HepG2 (cell line): ENCODE data around the gene THSD1. TPM values are rescaled to one million over a fixed set of nuclear protein-coding genes. Genes with fewer than 3 reads are reported as not detected.

Experiments
- ATF7 ChIP-seq, 2 experiments: fragments of 450-650 bp in 1 of 2; sonication (generic) in 1 of 2; formaldehyde crosslinking in 1 of 2; IDR thresholded peaks; 2 replicates each; pipeline versions ENCODE4 v1.4.0 to v1.6.1; 2016 to 2020; ENCODE audit warnings: antibody characterized with exemption in 1 of 2, mild to moderate bottlenecking in 1 of 2, missing genetic modification reagents in 1 of 2
- BRD4 ChIP-seq: sonication (generic); formaldehyde crosslinking; IDR thresholded peaks from 2 replicates; pipeline ENCODE4 v1.4.0; 2020; ENCODE audit warnings: missing genetic modification reagents
- FOXJ3 ChIP-seq: sonication (generic); formaldehyde crosslinking; IDR thresholded peaks from 2 replicates; pipeline ENCODE4 v1.4.0; 2020; ENCODE audit warnings: missing genetic modification reagents, mild to moderate bottlenecking, borderline replicate concordance
- GPN1 ChIP-seq: sonication (generic); formaldehyde crosslinking; IDR thresholded peaks from 2 replicates; pipeline ENCODE4 v1.5.1; 2020; ENCODE audit warnings: missing genetic modification reagents, borderline replicate concordance
- HHEX ChIP-seq: IDR thresholded peaks from 2 replicates; pipeline ENCODE4 v1.6.1; 2016; ENCODE audit warnings: control low read depth
- KDM2A ChIP-seq: sonication (generic); formaldehyde crosslinking; IDR thresholded peaks from 2 replicates; pipeline ENCODE4 v1.4.0; 2020; ENCODE audit warnings: low read depth, missing genetic modification reagents, borderline replicate concordance
- MAFK ChIP-seq, 2 experiments: IDR thresholded peaks in 1 of 2; conservative IDR thresholded peaks in 1 of 2; 2 replicates each; pipeline ENCODE4 v1.6.1; 2011; ENCODE audit warnings: improper control_type of control experiment in 2 of 2, low read length in 2 of 2
- MED13 ChIP-seq: sonication (generic); formaldehyde crosslinking; IDR thresholded peaks from 2 replicates; pipeline ENCODE4 v1.5.0; 2020; ENCODE audit warnings: missing genetic modification reagents
- MLLT10 ChIP-seq: sonication (generic); formaldehyde crosslinking; IDR thresholded peaks from 2 replicates; pipeline ENCODE4 v1.4.0; 2020; ENCODE audit warnings: missing genetic modification reagents
- MTA3 ChIP-seq: sonication (generic); formaldehyde crosslinking; IDR thresholded peaks from 2 replicates; pipeline ENCODE4 v1.4.0; 2020; ENCODE audit warnings: missing genetic modification reagents
- NFE2L2 ChIP-seq: fragments of 150-350 bp; IDR thresholded peaks from 2 replicates; pipeline ENCODE4 v1.6.1; 2014; ENCODE audit warnings: low read length
- NFKBIZ ChIP-seq: IDR thresholded peaks from 2 replicates; pipeline ENCODE4 v1.6.1; 2018; ENCODE audit warnings: missing genetic modification reagents, missing compliant biosample characterization
- REPIN1 ChIP-seq: sonication (generic); formaldehyde crosslinking; IDR thresholded peaks from 2 replicates; pipeline ENCODE4 v1.8.0; 2022; ENCODE audit warnings: missing genetic modification reagents, low read depth, mild to moderate bottlenecking, borderline replicate concordance
- SP5 ChIP-seq: IDR thresholded peaks from 2 replicates; pipeline ENCODE4 v1.6.1; 2016; ENCODE audit warnings: low read depth, borderline replicate concordance
- TEAD3 ChIP-seq: optimal IDR thresholded peaks from 2 replicates; pipeline ENCODE3; 2016; ENCODE audit warnings: borderline replicate concordance
- ZFP37 ChIP-seq: sonication (generic); formaldehyde crosslinking; IDR thresholded peaks from 2 replicates; pipeline ENCODE4 v1.4.0; 2020; ENCODE audit warnings: missing genetic modification reagents, borderline replicate concordance
- ZNF230 ChIP-seq: sonication (generic); formaldehyde crosslinking; IDR thresholded peaks from 2 replicates; pipeline ENCODE4 v1.4.0; 2020; ENCODE audit warnings: mild to moderate bottlenecking, missing genetic modification reagents
- ZNF333 ChIP-seq: sonication (generic); formaldehyde crosslinking; IDR thresholded peaks from 2 replicates; pipeline ENCODE4 v1.4.0; 2020; ENCODE audit warnings: mild to moderate bottlenecking, missing genetic modification reagents, borderline replicate concordance
- ZNF501 ChIP-seq: sonication (generic); formaldehyde crosslinking; IDR thresholded peaks from 2 replicates; pipeline ENCODE4 v1.5.1; 2020; ENCODE audit warnings: mild to moderate bottlenecking, moderate library complexity, missing genetic modification reagents
- ZNF639 ChIP-seq: conservative IDR thresholded peaks from 2 replicates; pipeline ENCODE4 v1.6.1; 2018; ENCODE audit warnings: missing genetic modification reagents
- ZNF644 ChIP-seq: IDR thresholded peaks from 2 replicates; pipeline ENCODE4 v1.6.1; 2016; ENCODE audit warnings: low read depth
- ZSCAN31 ChIP-seq: sonication (generic); formaldehyde crosslinking; IDR thresholded peaks from 2 replicates; pipeline ENCODE4 v1.5.0; 2020; ENCODE audit warnings: low read depth, mild to moderate bottlenecking, missing genetic modification reagents
- polyA plus RNA-seq, 8 experiments: library from polyadenylated mRNA; depleted of rRNA in 3 of 8; stranded (reverse) in 7 of 8; unstranded in 1 of 8; fragments of >200 nt; fragmentation: Illumina TruSeq in 4 of 8; extraction: Trizol in 4 of 8; gene quantifications; 2 replicates each; pipeline versions ENCODE4 v1.2.1 to v1.2.3, GENCODE V29; 2011 to 2016; ENCODE audit warnings: low read depth in 4 of 8, missing spikeins in 1 of 8, mixed read lengths in 1 of 8; ENCODE audit not compliant: insufficient read depth in 1 of 8
- total RNA-seq, 5 experiments: library from RNA; depleted of rRNA; stranded (reverse); fragments of >200 nt; fragmentation: Illumina TruSeq; extraction: Trizol; gene quantifications; 2 replicates each; pipeline ENCODE4 v1.2.3, GENCODE V29; 2016; ENCODE audit warnings: low read depth in 1 of 5
- TF ChIP-seq, protein P1 (sequence below): sonication (generic); formaldehyde crosslinking; IDR thresholded peaks from 2 replicates; pipeline ENCODE4 v1.9.0; 2022; ENCODE audit warnings: low read depth, missing genetic modification reagents
- TF ChIP-seq, protein P2 (sequence below): sonication (generic); formaldehyde crosslinking; IDR thresholded peaks from 2 replicates; pipeline ENCODE4 v1.4.0; 2020; ENCODE audit warnings: missing genetic modification reagents
- TF ChIP-seq, protein P3 (sequence below): IDR thresholded peaks from 2 replicates; pipeline ENCODE4 v1.6.1; 2012; ENCODE audit warnings: inconsistent platforms

Gene THSD1
- total and polyA plus RNA-seq, 2 of the 13 experiments (the other 11 are each of a cell fraction or from before 2014, with no cell fraction given): 0.11 to 0.15 TPM

GRCh38 chr13:52454820-52455676, 49.1 kb upstream of the THSD1 start, which contains the start of gene CKAP2 (continued):
- no peak for TF ChIP-seq GPN1 (CRISPR knock-in tag)
- TF ChIP-seq MLLT10 (CRISPR knock-in tag): no peak
- TF ChIP-seq, protein P1, sequence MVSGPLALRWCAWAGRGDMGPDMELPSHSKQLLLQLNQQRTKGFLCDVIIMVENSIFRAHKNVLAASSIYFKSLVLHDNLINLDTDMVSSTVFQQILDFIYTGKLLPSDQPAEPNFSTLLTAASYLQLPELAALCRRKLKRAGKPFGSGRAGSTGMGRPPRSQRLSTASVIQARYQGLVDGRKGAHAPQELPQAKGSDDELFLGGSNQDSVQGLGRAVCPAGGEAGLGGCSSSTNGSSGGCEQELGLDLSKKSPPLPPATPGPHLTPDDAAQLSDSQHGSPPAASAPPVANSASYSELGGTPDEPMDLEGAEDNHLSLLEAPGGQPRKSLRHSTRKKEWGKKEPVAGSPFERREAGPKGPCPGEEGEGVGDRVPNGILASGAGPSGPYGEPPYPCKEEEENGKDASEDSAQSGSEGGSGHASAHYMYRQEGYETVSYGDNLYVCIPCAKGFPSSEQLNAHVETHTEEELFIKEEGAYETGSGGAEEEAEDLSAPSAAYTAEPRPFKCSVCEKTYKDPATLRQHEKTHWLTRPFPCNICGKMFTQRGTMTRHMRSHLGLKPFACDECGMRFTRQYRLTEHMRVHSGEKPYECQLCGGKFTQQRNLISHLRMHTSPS (CRISPR knock-in tag): no peak
- no peak for TF ChIP-seq SP5 (CRISPR knock-in tag)
- no peak; the same call in 1 of the 2 replicates for TF ChIP-seq ZNF230
- no peak for TF ChIP-seq ZFP37
- 0 out of 4 replicates have a peak, but pooled peaks of 1 of the 2 experiments have one; percentile 12 for TF ChIP-seq MAFK (conservative IDR thresholded peaks at IDR 0.05 in 1 of 2, IDR thresholded peaks at IDR 0.05 in 1 of 2; ENCODE audit: low read length in 2 of 2)
- no peak for TF ChIP-seq NFE2L2
- TF ChIP-seq ZSCAN31 (CRISPR knock-in tag): no peak; the same call in none of the 2 replicates
- TF ChIP-seq HHEX (CRISPR knock-in tag): no peak
- TF ChIP-seq TEAD3: no peak
- peak; percentile 44; the same call in 1 of the 2 replicates for TF ChIP-seq ZNF501 (CRISPR knock-in tag)
- no peak; the same call in 1 of the 2 replicates for TF ChIP-seq NFKBIZ (CRISPR knock-in tag)
- no peak; the same call in 1 of the 2 replicates for TF ChIP-seq BRD4 (CRISPR knock-in tag)
- TF ChIP-seq FOXJ3 (CRISPR knock-in tag): no peak
- TF ChIP-seq ZNF639 (CRISPR knock-in tag): no peak
- TF ChIP-seq ZNF644 (CRISPR knock-in tag): no peak
- TF ChIP-seq, protein P2, sequence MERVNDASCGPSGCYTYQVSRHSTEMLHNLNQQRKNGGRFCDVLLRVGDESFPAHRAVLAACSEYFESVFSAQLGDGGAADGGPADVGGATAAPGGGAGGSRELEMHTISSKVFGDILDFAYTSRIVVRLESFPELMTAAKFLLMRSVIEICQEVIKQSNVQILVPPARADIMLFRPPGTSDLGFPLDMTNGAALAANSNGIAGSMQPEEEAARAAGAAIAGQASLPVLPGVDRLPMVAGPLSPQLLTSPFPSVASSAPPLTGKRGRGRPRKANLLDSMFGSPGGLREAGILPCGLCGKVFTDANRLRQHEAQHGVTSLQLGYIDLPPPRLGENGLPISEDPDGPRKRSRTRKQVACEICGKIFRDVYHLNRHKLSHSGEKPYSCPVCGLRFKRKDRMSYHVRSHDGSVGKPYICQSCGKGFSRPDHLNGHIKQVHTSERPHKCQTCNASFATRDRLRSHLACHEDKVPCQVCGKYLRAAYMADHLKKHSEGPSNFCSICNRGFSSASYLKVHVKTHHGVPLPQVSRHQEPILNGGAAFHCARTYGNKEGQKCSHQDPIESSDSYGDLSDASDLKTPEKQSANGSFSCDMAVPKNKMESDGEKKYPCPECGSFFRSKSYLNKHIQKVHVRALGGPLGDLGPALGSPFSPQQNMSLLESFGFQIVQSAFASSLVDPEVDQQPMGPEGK: no peak
- TF ChIP-seq REPIN1 (CRISPR knock-in tag): peak; percentile 32; the same call in 1 of the 2 replicates
- TF ChIP-seq, protein P3, sequence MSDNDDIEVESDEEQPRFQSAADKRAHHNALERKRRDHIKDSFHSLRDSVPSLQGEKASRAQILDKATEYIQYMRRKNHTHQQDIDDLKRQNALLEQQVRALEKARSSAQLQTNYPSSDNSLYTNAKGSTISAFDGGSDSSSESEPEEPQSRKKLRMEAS: no peak; the same call in 1 of the 2 replicates
- peak; percentile 76; the same call in 1 of the 2 replicates for TF ChIP-seq MED13 (CRISPR knock-in tag)
- TF ChIP-seq KDM2A (CRISPR knock-in tag): peak; percentile 76; the same call in 1 of the 2 replicates
- TF ChIP-seq ATF7 (IDR thresholded peaks at IDR 0.05): no peak
- no peak for TF ChIP-seq ATF7 (CRISPR knock-in tag; IDR thresholded peaks at IDR 0.05)
- no peak for TF ChIP-seq MTA3 (CRISPR knock-in tag)
- peak; percentile 96 for TF ChIP-seq ZNF333
